ENCODE measurements around the gene IQSEC1. TPM values are rescaled to one million over a fixed set of nuclear protein-coding genes. Genes with fewer than 3 reads are reported as not detected.

IQSEC1 gene
- polyA plus RNA-seq, 1 donor (not counting 4 experiments of a cell fraction or from before 2014, with no cell fraction given) = 2.8 TPM

DNA sequence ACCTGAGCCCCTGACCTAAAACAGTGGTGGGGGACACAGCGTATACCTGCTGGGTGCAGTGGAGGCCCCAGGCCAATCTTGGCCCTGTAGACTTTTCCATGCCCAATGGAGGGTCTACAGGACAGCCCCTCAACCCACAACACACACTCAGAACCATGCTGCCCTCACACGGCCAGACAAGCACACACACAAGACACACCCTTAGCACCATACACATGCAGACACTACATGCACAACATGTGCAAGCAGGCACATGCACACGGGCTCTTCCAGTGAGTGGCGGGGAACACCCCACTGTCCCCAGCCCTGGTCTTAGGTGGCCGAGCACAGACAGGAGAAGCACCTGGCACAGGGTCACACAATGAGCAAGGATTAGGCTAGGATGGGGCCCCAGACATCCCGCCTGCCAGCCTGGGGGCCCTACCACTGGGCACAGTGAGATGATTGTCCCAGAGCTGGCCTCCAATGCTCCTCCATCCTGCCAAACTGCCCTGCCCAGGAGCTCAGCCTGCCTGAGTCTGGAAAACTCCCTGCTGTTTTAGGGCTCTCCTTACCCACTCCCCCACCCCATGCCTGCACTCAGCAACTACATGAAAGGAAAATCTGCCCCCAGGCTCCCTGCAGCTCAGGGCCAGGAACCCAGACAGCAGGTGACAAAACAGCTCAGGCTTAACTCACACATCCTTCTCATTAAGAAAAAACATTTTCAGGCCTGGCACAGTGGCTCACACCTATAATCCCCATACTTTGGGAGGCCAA lies 15.8 kb downstream of the IQSEC1 start:
- Histone ChIP-seq H3K79me2 (ENCODE audit: control insufficient read depth, insufficient read depth, low read length) (no peaks in the 10 kb centered on the region), H3K4me2 (ENCODE audit: control insufficient read depth, extremely low read depth, insufficient read depth, low read depth, low read length) (no peak overlapping the region)
- dilution Hi-C loops (cut with MboI; ENCODE audit: extremely low pct_ligation_motif_present, low sequenced_read_pairs) = no loop called here

DNA sequence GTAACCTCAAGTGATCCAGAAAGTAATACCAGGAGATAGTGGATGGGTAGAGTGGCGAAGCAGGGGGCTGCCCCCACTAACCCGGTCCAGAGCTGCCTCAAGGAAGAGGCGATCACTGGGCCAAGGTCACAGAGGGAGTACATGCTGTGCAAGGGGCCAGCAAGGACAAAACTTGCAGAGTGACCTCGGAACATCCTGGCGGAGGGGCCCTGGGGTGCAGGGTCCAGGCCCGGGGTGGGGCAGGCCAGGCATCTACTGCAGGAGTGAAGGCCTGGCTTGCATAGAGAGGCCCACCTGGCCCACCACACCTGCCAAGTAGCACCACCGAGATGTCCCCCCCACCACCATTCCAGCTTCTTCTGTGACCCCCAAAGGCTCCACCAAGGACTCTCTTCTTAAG lies 17.6 kb downstream of the IQSEC1 start:
- H3K4me2 ChIP-seq (ENCODE audit: control insufficient read depth, extremely low read depth, insufficient read depth, low read depth, low read length) = no peak overlapping the region
- no peaks in the 10 kb centered on the region for H3K4me1 ChIP-seq (ENCODE audit: control insufficient read depth, extremely low read depth, insufficient read depth, low read length)
- H3K36me3 ChIP-seq (ENCODE audit: control insufficient read depth in 2 of 2, extremely low read depth in 1 of 2, insufficient read depth in 2 of 2, low read length in 2 of 2) = no peaks in the 10 kb centered on the region
- H4K20me1 ChIP-seq (ENCODE audit: control insufficient read depth, extremely low read depth, insufficient read depth, low read length) = no peaks in the 10 kb centered on the region
- H3K4me3 ChIP-seq (ENCODE audit: control insufficient read depth in 2 of 3, extremely low read depth in 1 of 3, insufficient read depth in 2 of 3, low read depth in 1 of 3, low read length in 3 of 3) = no peak overlapping the region
- H3K9ac ChIP-seq (ENCODE audit: control insufficient read depth, extremely low read depth, insufficient read depth, low read length) = no peak overlapping the region
- no peaks in the 10 kb centered on the region for H3K9me1 ChIP-seq (ENCODE audit: control insufficient read depth, extremely low read depth, insufficient read depth, low read length)
- H3K27ac ChIP-seq (ENCODE audit: control insufficient read depth, insufficient read depth, low read length) = no peak overlapping the region
- no peak for TF ChIP-seq EZH2 (IDR thresholded peaks at IDR 0.05; ENCODE audit: low read length)
- TF ChIP-seq, protein P1, sequence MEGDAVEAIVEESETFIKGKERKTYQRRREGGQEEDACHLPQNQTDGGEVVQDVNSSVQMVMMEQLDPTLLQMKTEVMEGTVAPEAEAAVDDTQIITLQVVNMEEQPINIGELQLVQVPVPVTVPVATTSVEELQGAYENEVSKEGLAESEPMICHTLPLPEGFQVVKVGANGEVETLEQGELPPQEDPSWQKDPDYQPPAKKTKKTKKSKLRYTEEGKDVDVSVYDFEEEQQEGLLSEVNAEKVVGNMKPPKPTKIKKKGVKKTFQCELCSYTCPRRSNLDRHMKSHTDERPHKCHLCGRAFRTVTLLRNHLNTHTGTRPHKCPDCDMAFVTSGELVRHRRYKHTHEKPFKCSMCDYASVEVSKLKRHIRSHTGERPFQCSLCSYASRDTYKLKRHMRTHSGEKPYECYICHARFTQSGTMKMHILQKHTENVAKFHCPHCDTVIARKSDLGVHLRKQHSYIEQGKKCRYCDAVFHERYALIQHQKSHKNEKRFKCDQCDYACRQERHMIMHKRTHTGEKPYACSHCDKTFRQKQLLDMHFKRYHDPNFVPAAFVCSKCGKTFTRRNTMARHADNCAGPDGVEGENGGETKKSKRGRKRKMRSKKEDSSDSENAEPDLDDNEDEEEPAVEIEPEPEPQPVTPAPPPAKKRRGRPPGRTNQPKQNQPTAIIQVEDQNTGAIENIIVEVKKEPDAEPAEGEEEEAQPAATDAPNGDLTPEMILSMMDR (optimal IDR thresholded peaks at IDR 0.05 in 1 of 3, IDR thresholded peaks at IDR 0.05 in 1 of 3, conservative IDR thresholded peaks at IDR 0.05 in 1 of 3; ENCODE audit: extremely low read depth in 1 of 3, insufficient read depth in 2 of 3, low read length in 3 of 3) = no peak
- no peaks in the 10 kb centered on the region for H3K79me2 ChIP-seq (ENCODE audit: control insufficient read depth, insufficient read depth, low read length)
- peaks cover 10% of the 10 kb centered on the region for H3K27me3 ChIP-seq (ENCODE audit: control insufficient read depth, extremely low read depth, insufficient read depth, low read length)
- dilution Hi-C loops (cut with MboI; ENCODE audit: extremely low pct_ligation_motif_present, low sequenced_read_pairs) = no loop called here
- FAIRE-seq = no peak
- H2AFZ ChIP-seq (ENCODE audit: control insufficient read depth, low read length) = no peak overlapping the region
- no peak for DNase-seq (ENCODE audit: low read depth, low spot score)
- no peaks in the 10 kb centered on the region for H3K9me3 ChIP-seq (ENCODE audit: control insufficient read depth, low read depth, low read length)

More for the DNA sequence above, 15.8 kb downstream of the IQSEC1 start:
- TF ChIP-seq, protein P1 (optimal IDR thresholded peaks at IDR 0.05 in 1 of 3, IDR thresholded peaks at IDR 0.05 in 1 of 3, conservative IDR thresholded peaks at IDR 0.05 in 1 of 3; ENCODE audit: extremely low read depth in 1 of 3, insufficient read depth in 2 of 3, low read length in 3 of 3) = peak in 1 of 3 experiments; percentile 49
- no peak for TF ChIP-seq EZH2 (IDR thresholded peaks at IDR 0.05; ENCODE audit: low read length)
- peaks cover 10% of the 10 kb centered on the region for H3K27me3 ChIP-seq (ENCODE audit: control insufficient read depth, extremely low read depth, insufficient read depth, low read length)
- no peaks in the 10 kb centered on the region for H3K36me3 ChIP-seq (ENCODE audit: control insufficient read depth in 2 of 2, extremely low read depth in 1 of 2, insufficient read depth in 2 of 2, low read length in 2 of 2)
- no peak overlapping the region for H3K9ac ChIP-seq (ENCODE audit: control insufficient read depth, extremely low read depth, insufficient read depth, low read length)
- no peaks in the 10 kb centered on the region for H4K20me1 ChIP-seq (ENCODE audit: control insufficient read depth, extremely low read depth, insufficient read depth, low read length)
- H3K27ac ChIP-seq (ENCODE audit: control insufficient read depth, insufficient read depth, low read length) = no peak overlapping the region
- H2AFZ ChIP-seq (ENCODE audit: control insufficient read depth, low read length) = no peak overlapping the region
- H3K4me1 ChIP-seq (ENCODE audit: control insufficient read depth, extremely low read depth, insufficient read depth, low read length) = no peaks in the 10 kb centered on the region
- no peak overlapping the region for H3K4me3 ChIP-seq (ENCODE audit: control insufficient read depth in 2 of 3, extremely low read depth in 1 of 3, insufficient read depth in 2 of 3, low read depth in 1 of 3, low read length in 3 of 3)
- no peaks in the 10 kb centered on the region for H3K9me3 ChIP-seq (ENCODE audit: control insufficient read depth, low read depth, low read length)
- DNase-seq (ENCODE audit: low read depth, low spot score) = no peak
- no peak for FAIRE-seq
- no peaks in the 10 kb centered on the region for H3K9me1 ChIP-seq (ENCODE audit: control insufficient read depth, extremely low read depth, insufficient read depth, low read length)
